Activated T-helper 1 cell treated with anti-CD3 and anti-CD28 coated beads, Interleukin-2, amount 50 U/mL, for 16 hours (primary cell): ENCODE results near the gene LORICRIN.

Source experiments
- DNase-seq, 2 donors: peaks; one replicate each; pipeline ENCODE4 v3.0.0-alpha.2; 2020; ENCODE audit warnings: low read depth in 1 of 2, low spot score in 1 of 2

The LORICRIN gene

GRCh38 chr1:153302308-153302707 is 42.8 kb downstream of the LORICRIN start:
- no peak for DNase-seq

GRCh38 chr1:153305682-153306081 is 46.2 kb downstream of the LORICRIN start:
- no peak for DNase-seq

- DNase-seq, result no peak
These were observed 47.1 kb downstream of the LORICRIN start for GRCh38 chr1:153306303-153307220.

- DNase-seq, result no peak
These were observed 47.7 kb downstream of the LORICRIN start for GRCh38 chr1:153307221-153307600.

- DNase-seq, result no peak
These were observed 49.1 kb downstream of the LORICRIN start for GRCh38 chr1:153308540-153308939.

- DNase-seq, result no peak
These were observed 50.0 kb downstream of the LORICRIN start for GRCh38 chr1:153309441-153309840.

- no peak for DNase-seq
These were observed 51.0 kb downstream of the LORICRIN start for GRCh38 chr1:153310526-153310925.
